Thyroid gland (tissue), 4 donors: ENCODE results near the gene ALOXE3. TPM values are rescaled to one million over a fixed set of nuclear protein-coding genes. Genes with fewer than 3 reads are reported as not detected.
"Not testable (repeated sequence)": the region's sequence is repeated elsewhere in the genome, so short reads cannot be mapped to it uniquely, and the experiment has no call there.

ENCODE experiments used
- DNase-seq, 2 donors: peaks; one replicate each; pipeline ENCODE4 v3.0.0-alpha.2; 2019
- H3K27ac ChIP-seq, 3 donors: fragments of 200-600 bp; sonication (generic); 1 replicate in 2 of 3; 2 replicates in 1 of 3; pipeline ENCODE4 v1.5.1; 2016 to 2019; ENCODE audit warnings: mild to moderate bottlenecking in 1 of 3, moderate library complexity in 1 of 3
- H3K27me3 ChIP-seq: fragments of 200-600 bp; sonication (generic); one replicate; pipeline ENCODE4 v1.5.1; 2019
- H3K36me3 ChIP-seq, 2 donors: fragments of 200-600 bp; sonication (generic); one replicate each; pipeline ENCODE4 v1.5.1; 2016 to 2019
- H3K4me1 ChIP-seq, 2 donors: fragments of 200-600 bp; sonication (generic); one replicate each; pipeline ENCODE4 v1.5.1; 2017 to 2019
- H3K4me3 ChIP-seq, 3 donors: fragments of 200-600 bp; sonication (generic); replicated peaks in 1 of 3; 1 replicate in 2 of 3; 2 replicates in 1 of 3; pipeline ENCODE4 v1.5.1; 2016; ENCODE audit warnings: mild to moderate bottlenecking in 1 of 3
- H3K9me3 ChIP-seq: fragments of 200-600 bp; sonication (generic); one replicate; pipeline ENCODE4 v1.5.1; 2017
- CTCF ChIP-seq, 6 experiments: fragments of 200-600 bp in 3 of 6; fragments of 450-650 bp in 3 of 6; sonication (generic) in 3 of 6; IDR thresholded peaks; one replicate each; pipeline ENCODE4 v1.5.1; 2016 to 2019; ENCODE audit warnings: antibody characterized with exemption in 6 of 6, mild to moderate bottlenecking in 2 of 6, inconsistent platforms in 1 of 6, moderate library complexity in 1 of 6
- POLR2A ChIP-seq, 2 donors: fragments of 450-650 bp; IDR thresholded peaks; one replicate each; pipeline ENCODE4 v1.6.1; 2017; ENCODE audit warnings: antibody characterized with exemption in 2 of 2, mild to moderate bottlenecking in 2 of 2, moderate library complexity in 1 of 2
- WGBS, 2 donors: methylation state at CpG; one replicate each; pipeline ENCODE4 v1.1.5; 2017; 5-methylcytosine and 5-hydroxymethylcytosine counted together
- intact Hi-C: fragments of 100-400 bp; cut with DNase I; formaldehyde crosslinking; loops from one replicate; pipeline ENCODE4 v1.15.1; 2023
- total RNA-seq, 4 donors: library from RNA; depleted of rRNA; stranded (reverse); fragments of >200 nt; gene quantifications; one replicate each; pipeline ENCODE4 v1.2.3, GENCODE V29; 2016

ALOXE3 gene
- total RNA-seq, 4 donors from 2014 or later, result not detected

- H3K4me3 ChIP-seq, result peak overlapping the region in 1 of 3 donors; percentile 16
- H3K27me3 ChIP-seq, result peaks cover 6% of the 10 kb centered on the region
- intact Hi-C loops, result loop anchor here (10.0 kb wide), 1 partner anchor 225 kb away; no protein-coding TSS in a partner anchor
- WGBS, 2 donors, result 1% methylated on average over 24 to 51 of the region's 87 CpGs
- H3K27ac ChIP-seq, result no peak overlapping the region
- no peak for TF ChIP-seq POLR2A (IDR thresholded peaks at IDR 0.05)
- TF ChIP-seq CTCF (IDR thresholded peaks at IDR 0.05), result peak; percentile 53 to 93 (median 80)
- H3K36me3 ChIP-seq, result no peaks in the 10 kb centered on the region
- H3K9me3 ChIP-seq, result no peaks in the 10 kb centered on the region
- DNase-seq, result peak; percentile 62 to 64
- peaks cover 0 to 14% of the 10 kb centered on the region in 2 donors for H3K4me1 ChIP-seq
These were observed 38.8 kb downstream of the ALOXE3 start for GRCh38 chr17:8079291-8080207.

GRCh38 chr17:8077939-8078338 lies 40.4 kb downstream of the ALOXE3 start:
- H3K4me3 ChIP-seq, H3K36me3 ChIP-seq, H3K27ac ChIP-seq, DNase-seq, H3K9me3 ChIP-seq: not testable (repeated sequence)
- intact Hi-C loops, result loop anchor here (10.0 kb wide), 1 partner anchor 227 kb away; no protein-coding TSS in a partner anchor
- WGBS, 2 donors, result 83 to 89% methylated on average over 4 to 5 of the region's 5 CpGs
- Histone ChIP-seq H3K4me1 (peaks cover 7 to 23% of the 10 kb centered on the region in 2 donors), H3K27me3 (peaks cover 19% of the 10 kb centered on the region)

- Histone ChIP-seq H3K4me3 (no peak overlapping the region), H3K27ac (no peak overlapping the region), H3K36me3 (no peaks in the 10 kb centered on the region), H3K27me3 (peaks cover 27% of the 10 kb centered on the region), H3K9me3 (no peaks in the 10 kb centered on the region), H3K4me1 (peaks cover 10 to 31% of the 10 kb centered on the region in 2 donors)
- no peak for DNase-seq
- TF ChIP-seq POLR2A (IDR thresholded peaks at IDR 0.05) (no peak), CTCF (IDR thresholded peaks at IDR 0.05) (no peak)
- 86% methylated on average over 8 to 13 of the region's 13 CpGs for WGBS, 2 donors
- intact Hi-C loops, result loop anchor here (10.0 kb wide), 1 partner anchor 228 kb away; no protein-coding TSS in a partner anchor
These were observed 41.6 kb downstream of the ALOXE3 start for GRCh38 chr17:8076502-8077266.

- H3K27ac ChIP-seq, result no peak overlapping the region
- WGBS, 2 donors, result 88 to 89% methylated on average over 11 to 13 of the region's 14 CpGs
- intact Hi-C loops, result loop anchor here (10.0 kb wide), 1 partner anchor 229 kb away; no protein-coding TSS in a partner anchor
- peaks cover 10 to 31% of the 10 kb centered on the region in 2 donors for H3K4me1 ChIP-seq
- H3K9me3 ChIP-seq, result no peaks in the 10 kb centered on the region
- no peak overlapping the region for H3K4me3 ChIP-seq
- peaks cover 27% of the 10 kb centered on the region for H3K27me3 ChIP-seq
- no peaks in the 10 kb centered on the region for H3K36me3 ChIP-seq
- TF ChIP-seq POLR2A (IDR thresholded peaks at IDR 0.05) (no peak), CTCF (IDR thresholded peaks at IDR 0.05) (no peak)
- no peak for DNase-seq
These were observed 42.6 kb downstream of the ALOXE3 start for GRCh38 chr17:8075574-8076342.

GRCh38 chr17:8075081-8075480 lies 43.2 kb downstream of the ALOXE3 start:
- TF ChIP-seq CTCF (IDR thresholded peaks at IDR 0.05) (no peak), POLR2A (IDR thresholded peaks at IDR 0.05) (no peak)
- Histone ChIP-seq H3K27me3 (peaks cover 27% of the 10 kb centered on the region), H3K27ac (no peak overlapping the region), H3K4me1 (peaks cover 10 to 27% of the 10 kb centered on the region in 2 donors), H3K9me3 (no peaks in the 10 kb centered on the region), H3K4me3 (no peak overlapping the region), H3K36me3 (no peaks in the 10 kb centered on the region)
- DNase-seq, result no peak
- intact Hi-C loops, result loop anchor here (10.0 kb wide), 1 partner anchor 230 kb away; no protein-coding TSS in a partner anchor
- WGBS, 2 donors, result 82 to 85% methylated on average over 3 of the region's 3 CpGs
